GM12878 (cell line): ENCODE measurements around the gene PPM1K. TPM values are rescaled to one million over a fixed set of nuclear protein-coding genes. Genes with fewer than 3 reads are reported as not detected.

ENCODE experiments used
- ATAC-seq: fragments of 200-7000 bp; cut with Tn5 transposase; 3 replicates; pipeline ENCODE4 v1.9.1; 2020; ENCODE audit warnings: mild to moderate bottlenecking, moderate library complexity
- Bru-seq: library from RNA; stranded (reverse); fragments of 400-500 nt; gene quantifications from one replicate; lab custom pipeline; 2021; lab: Mats Ljungman, UMichigan
- BruChase-seq, 2 experiments: library from RNA; stranded (reverse); fragments of 400-500 nt; gene quantifications; one replicate each; lab custom pipeline; 2021; lab: Mats Ljungman, UMichigan
- BruUV-seq: library from RNA; stranded (reverse); fragments of 400-500 nt; replicated peaks from 2 replicates; lab custom pipeline; 2021; lab: Mats Ljungman, UMichigan
- CTCF ChIA-PET: fragments of 300-600 bp; sonication (Branson Sonifier 250); formaldehyde crosslinking; extraction: SDS; loops from one replicate; lab custom pipeline; 2021; ENCODE audit warnings: inconsistent platforms; lab: Yijun Ruan, JAX
- POLR2A ChIA-PET: fragments of 350-600 bp; formaldehyde crosslinking; extraction: SDS; loops from one replicate; lab custom pipeline; 2021; ENCODE audit warnings: inconsistent platforms; lab: Charles Lee
- RAD21 ChIA-PET: fragments of 300-600 bp; sonication (Branson Sonifier 250); formaldehyde crosslinking; loops from one replicate; lab custom pipeline; 2023; ENCODE audit warnings: antibody characterized with exemption; ENCODE audit not compliant: unreplicated experiment; lab: Charles Lee
- SMC1A ChIA-PET: fragments of 300-600 bp; sonication (Branson Sonifier 250); formaldehyde crosslinking; loops from one replicate; lab custom pipeline; 2023; ENCODE audit not compliant: unreplicated experiment, uncharacterized antibody; lab: Charles Lee
- DNase-seq: peaks from one replicate; pipeline ENCODE4 v3.0.0-alpha.2; 2011; ENCODE audit warnings: low read depth, low spot score
- FAIRE-seq: peaks from 3 replicates; lab custom pipeline; 2011; peaks lifted over from hg19 to GRCh38; lab: Jason Lieb, UNC
- H2AFZ ChIP-seq: 2 replicates; pipeline ENCODE4 v1.6.0; 2011; ENCODE audit warnings: low read depth, low read length, control low read depth; ENCODE audit not compliant: control insufficient read depth
- H3K27ac ChIP-seq: 2 replicates; pipeline ENCODE4 v1.5.1; 2011; ENCODE audit warnings: control low read depth; ENCODE audit not compliant: control insufficient read depth, insufficient read depth
- H3K27me3 ChIP-seq, 2 experiments: replicated peaks in 1 of 2; 2 replicates each; pipeline versions ENCODE4 v1.6.0 to v1.6.1; 2011; ENCODE audit warnings: low read length in 1 of 2; ENCODE audit not compliant: control insufficient read depth in 2 of 2, insufficient read depth in 2 of 2
- H3K36me3 ChIP-seq, 2 experiments: 2 replicates each; pipeline ENCODE4 v1.5.1; 2011; ENCODE audit warnings: low read length in 1 of 2; ENCODE audit not compliant: control insufficient read depth in 2 of 2, insufficient read depth in 2 of 2
- H3K4me1 ChIP-seq: 2 replicates; pipeline ENCODE4 v1.6.1; 2011; ENCODE audit warnings: mild to moderate bottlenecking, low read length, moderate library complexity, mixed read lengths; ENCODE audit not compliant: control insufficient read depth, insufficient read depth
- H3K4me2 ChIP-seq: 2 replicates; pipeline ENCODE4 v1.6.0; 2011; ENCODE audit warnings: control low read depth; ENCODE audit not compliant: control insufficient read depth, insufficient read depth
- H3K4me3 ChIP-seq: fragments of 200-600 bp; sonication (generic); 2 replicates; pipeline ENCODE4 v1.5.1; 2016
- H3K79me2 ChIP-seq: 2 replicates; pipeline ENCODE4 v1.6.0; 2011; ENCODE audit warnings: low read length; ENCODE audit not compliant: control insufficient read depth, insufficient read depth
- H3K9ac ChIP-seq: 2 replicates; pipeline ENCODE4 v1.8.0; 2011; ENCODE audit warnings: low read length, control low read depth, mixed read lengths; ENCODE audit not compliant: control insufficient read depth, insufficient read depth
- H3K9me3 ChIP-seq: replicated peaks from 3 replicates; pipeline ENCODE4 v1.5.1; 2011; ENCODE audit warnings: mild to moderate bottlenecking, low read length; ENCODE audit not compliant: control insufficient read depth, insufficient read depth
- H4K20me1 ChIP-seq: 2 replicates; pipeline ENCODE4 v1.6.0; 2011; ENCODE audit not compliant: control insufficient read depth, insufficient read depth
- BCLAF1 ChIP-seq: fragments of 450-650 bp; IDR thresholded peaks from 2 replicates; pipeline ENCODE4 v1.6.1; 2017; ENCODE audit warnings: antibody characterized with exemption, mild to moderate bottlenecking, moderate library complexity
- CBX3 ChIP-seq: fragments of 200-600 bp; sonication (generic); IDR thresholded peaks from 2 replicates; pipeline ENCODE4 v1.6.1; 2016; ENCODE audit warnings: low read depth, borderline replicate concordance
- CTCF ChIP-seq, 3 experiments: IDR thresholded peaks in 2 of 3; conservative IDR thresholded peaks in 1 of 3; 2 replicates each; pipeline ENCODE4 v1.5.1; 2011; ENCODE audit warnings: low read depth in 3 of 3, low read length in 3 of 3, mild to moderate bottlenecking in 3 of 3, control low read depth in 2 of 3, moderate library complexity in 2 of 3, inconsistent platforms in 1 of 3, mixed read lengths in 1 of 3; ENCODE audit not compliant: control insufficient read depth in 2 of 3, insufficient read depth in 1 of 3; ENCODE audit errors: extremely low read depth in 1 of 3
- MEF2A ChIP-seq: IDR thresholded peaks from 2 replicates; pipeline ENCODE4 v1.6.1; 2011; ENCODE audit warnings: low read depth, mild to moderate bottlenecking, low read length, moderate library complexity; ENCODE audit not compliant: insufficient read depth
- PAX5 ChIP-seq: IDR thresholded peaks from 2 replicates; pipeline ENCODE4 v1.6.1; 2011; ENCODE audit warnings: low read depth, low read length, borderline replicate concordance
- ZBTB40 ChIP-seq: fragments of 450-650 bp; IDR thresholded peaks from 2 replicates; pipeline ENCODE4 v1.6.1; 2016; ENCODE audit warnings: mild to moderate bottlenecking, moderate library complexity, borderline replicate concordance
- whole genome bisulfite sequencing: methylation state at CpG from one replicate; pipeline ENCODE4 v1.1.6; 2016; ENCODE audit warnings: low lambda C conversion rate; ENCODE audit not compliant: insufficient replicate concordance, insufficient coverage; ENCODE audit errors: missing lambda C conversion rate; 5-methylcytosine and 5-hydroxymethylcytosine counted together
- in situ Hi-C: fragments of 300-500 bp; cut with MboI; formaldehyde crosslinking; loops from 9 replicates; pipeline ENCODE4 v1.14.3; 2018; ENCODE audit warnings: mixed read lengths
- intact Hi-C: fragments of 100-400 bp; cut with micrococcal nuclease; formaldehyde crosslinking; loops from one replicate; pipeline ENCODE4 v1.14.2; 2022; ENCODE audit not compliant: unreplicated experiment
- long read RNA-seq, 2 experiments: library from polyadenylated mRNA; unstranded; transcript quantifications; one replicate each; pipeline ENCODE4 v2.0.0, GENCODE V29; 2019 to 2020
- polyA minus RNA-seq, 3 experiments: library from RNA; depleted of rRNA, polyadenylated mRNA; stranded (reverse); fragments of >200 nt; gene quantifications; 2 replicates each; pipeline ENCODE4 v1.2.3, GENCODE V29; 2011
- polyA plus RNA-seq, 11 experiments: library from polyadenylated mRNA; depleted of rRNA in 4 of 11; unstranded in 6 of 11; stranded (reverse) in 5 of 11; fragments of >200 nt; fragmentation: Nextera tagmentation in 4 of 11; fragmentation: Illumina TruSeq in 1 of 11; extraction: Ambion mirVana in 4 of 11; extraction: Trizol in 1 of 11; gene quantifications; 1 replicate in 1 of 11; 2 replicates in 10 of 11; pipeline versions ENCODE4 v1.2.1 to v1.2.3, GENCODE V29; 2011 to 2016; ENCODE audit warnings: inconsistent platforms in 2 of 11, missing spikeins in 2 of 11, low read depth in 1 of 11
- total RNA-seq, 4 experiments: library from RNA; depleted of rRNA in 3 of 4; stranded (reverse); fragments of >200 nt in 3 of 4; fragmentation: Illumina TruSeq in 1 of 4; extraction: Trizol in 1 of 4; gene quantifications; 2 replicates each; pipeline versions ENCODE4 v1.2.1 to v1.2.3, GENCODE V29; 2013 to 2021

The PPM1K gene
- 241 and 259 TPM in 2 replicates for total RNA-seq (2013; cell fraction: nucleolus; rRNA removed)
- total RNA-seq (2014; rRNA removed) (43.7 and 52.3 TPM in 2 replicates), total RNA-seq (2014; rRNA removed; fragmentation: Illumina TruSeq; extraction: Trizol) (41.7 and 47.1 TPM in 2 replicates), total RNA-seq (2021) (48.3 and 48.4 TPM in 2 replicates), polyA plus RNA-seq (2011; rRNA removed) (79.1 and 91.2 TPM in 2 replicates), polyA plus RNA-seq (2014; fragmentation: Illumina TruSeq; extraction: Trizol) (32.2 and 38.9 TPM in 2 replicates), polyA plus RNA-seq (2014; fragmentation: Nextera tagmentation; extraction: Ambion mirVana) (10 to 100 TPM; 25.3 to 25.4 TPM), polyA plus RNA-seq (2014; rRNA removed) (33.4 and 44.8 TPM in 2 replicates), polyA plus RNA-seq (2016; fragmentation: Nextera tagmentation; extraction: Ambion mirVana) (10 to 100 TPM; 25.0 to 26.9 TPM), polyA minus RNA-seq (2011; rRNA and poly(A)+ RNA removed) (154 and 215 TPM in 2 replicates), Bru-seq, nascent RNA (percentile 97 among the genes with signal in this experiment), BruChase-seq, experiment 1, labeled RNA remaining after a 6-hour chase (percentile 97 among the genes with signal in this experiment), BruChase-seq, experiment 2, labeled RNA remaining after a 2-hour chase (percentile 98 among the genes with signal in this experiment)
- polyA plus RNA-seq (2011; ENCODE audit: low read depth): 11.0 TPM
- 52.1 and 52.5 TPM in 2 replicates for polyA plus RNA-seq (2011; cell fraction: cytosol; rRNA removed)
- polyA plus RNA-seq (2011; cell fraction: nucleus; rRNA removed): 58.7 and 59.0 TPM in 2 replicates
- 17.7 and 20.5 TPM in 2 replicates for polyA plus RNA-seq (2012)
- 26.8 and 34.7 TPM in 2 replicates for polyA minus RNA-seq (2011; cell fraction: cytosol; rRNA and poly(A)+ RNA removed)
- 86.0 and 123 TPM in 2 replicates for polyA minus RNA-seq (2011; cell fraction: nucleus; rRNA and poly(A)+ RNA removed)
- long read RNA-seq, experiment 1, full-length matches to known transcripts: 9 of 12 reads
- long read RNA-seq, experiment 1, partial matches to known transcripts: 3 of 12 reads
- long read RNA-seq, experiment 1, other reads (novel, unspliced or antisense): 0 of 12 reads
- long read RNA-seq, experiment 2, full-length matches to known transcripts: 64 of 157 reads
- long read RNA-seq, experiment 2, partial matches to known transcripts: 74 of 157 reads
- long read RNA-seq, experiment 2, other reads (novel, unspliced or antisense): 19 of 157 reads

- Histone ChIP-seq H3K9me3 (no peaks in the 10 kb centered on the region), H3K4me2 (peak within 1 kb of the TSS; percentile 92), H3K27ac (peak within 1 kb of the TSS; percentile 98), H3K36me3 (no peaks in the 10 kb centered on the region; a peak in 1 of 4 replicates), H3K79me2 (peaks cover 42% of the 10 kb centered on the region), H3K4me3 (peak within 1 kb of the TSS; percentile 73), H2AFZ (peak within 1 kb of the TSS; percentile 86), H4K20me1 (no peaks in the 10 kb centered on the region), H3K4me1 (0 out of 2 replicates have a peak, but pooled peaks cover 5% of the 10 kb centered on the region), H3K9ac (peak within 1 kb of the TSS; percentile 91), H3K27me3 (no peaks in the 10 kb centered on the region)
- ChIA-PET RAD21 (interaction anchor here (0.6 to 6.2 kb wide), 14 partner anchors 9 to 1075 kb away, joined by 3 to 42 read pairs (median 5); partner anchors contain the start of genes HERC5 and HERC6), SMC1A (interaction anchor here (0.7 to 13.5 kb wide), 15 partner anchors 9 to 238 kb away, joined by 3 to 112 read pairs (median 4); partner anchors contain the start of genes HERC5 and HERC6), POLR2A (interaction anchor here (0.6 to 5.8 kb wide), 9 partner anchors 9 to 1324 kb away, joined by 3 to 40 read pairs (median 5); partner anchors contain the start of genes HERC5 and HERC6), CTCF (interaction anchor here (0.5 to 3.1 kb wide), 10 partner anchors 8 to 818 kb away, joined by 3 to 9 read pairs (median 6); partner anchors contain the start of genes HERC5 and HERC6)
- under 1% methylated on average over 55 of the region's 55 CpGs for WGBS
- in situ Hi-C loops (no loop called here), intact Hi-C loops (loop anchor here (1.0 to 2.0 kb wide), 3 partner anchors 98 to 238 kb away; partner anchors contain the start of genes HERC5 and PYURF)
- no TSS peak for BruUV-seq
- ATAC-seq (peak; percentile 88), FAIRE-seq (peak; percentile 90), DNase-seq (peak; percentile 93)
- no peak for TF ChIP-seq CTCF (IDR thresholded peaks at IDR 0.05 in 2 of 3, conservative IDR thresholded peaks at IDR 0.05 in 1 of 3; ENCODE audit: control insufficient read depth in 2 of 3, extremely low read depth in 1 of 3, insufficient read depth in 1 of 3, low read depth in 3 of 3, low read length in 3 of 3)
- TF ChIP-seq BCLAF1: no peak
- no peak for TF ChIP-seq CBX3
- no peak for TF ChIP-seq ZBTB40
- peak; percentile 60; the same call in 1 of the 2 replicates for TF ChIP-seq PAX5
- no peak for TF ChIP-seq MEF2A
Measured at GRCh38 chr4:88284439-88285234, at the start of gene PPM1K. PPM1K (minus strand) TSS chr4:88284561; CDS start chr4:88278583, 5,978 bp downstream.
